Osteocyte (in vitro differentiated cells): ENCODE results near the gene PQBP1. TPM values are rescaled to one million over a fixed set of nuclear protein-coding genes. Genes with fewer than 3 reads are reported as not detected.
A peak's percentile ranks its signal among the peaks of the same experiment; 100 is the strongest.

Source experiments
- DNase-seq: peaks from one replicate; pipeline ENCODE4 v3.0.0; 2021; ENCODE audit warnings: mixed read lengths; ENCODE audit not compliant: unreplicated experiment; ENCODE audit errors: extremely low spot score
- H3K27ac Mint-ChIP-seq: one replicate; pipeline ENCODE4 v1.8.0; 2021; ENCODE audit warnings: mild to moderate bottlenecking, mixed read lengths; ENCODE audit not compliant: unreplicated experiment
- H3K27me3 Mint-ChIP-seq: one replicate; pipeline ENCODE4 v1.8.0; 2021; ENCODE audit warnings: mixed read lengths; ENCODE audit not compliant: unreplicated experiment
- H3K36me3 Mint-ChIP-seq: one replicate; pipeline ENCODE4 v1.8.0; 2021; ENCODE audit warnings: mixed read lengths; ENCODE audit not compliant: unreplicated experiment
- H3K4me1 Mint-ChIP-seq: one replicate; pipeline ENCODE4 v1.8.0; 2021; ENCODE audit warnings: mixed read lengths; ENCODE audit not compliant: unreplicated experiment
- H3K4me3 Mint-ChIP-seq: one replicate; pipeline ENCODE4 v1.8.0; 2021; ENCODE audit warnings: mild to moderate bottlenecking, moderate library complexity, mixed read lengths; ENCODE audit not compliant: unreplicated experiment
- H3K9me3 Mint-ChIP-seq: one replicate; pipeline ENCODE4 v1.8.0; 2021; ENCODE audit warnings: mixed read lengths; ENCODE audit not compliant: unreplicated experiment
- CTCF ChIP-seq: fragments of 200-600 bp; sonication (generic); IDR thresholded peaks from 2 replicates; pipeline ENCODE4 v1.5.0; 2021; ENCODE audit warnings: antibody characterized with exemption, mild to moderate bottlenecking, moderate library complexity
- total RNA-seq: library from RNA; stranded (reverse); gene quantifications from 2 replicates; pipeline ENCODE4 v1.2.1, GENCODE V29; 2021

Gene PQBP1
- total RNA-seq, 1 donor from 2014 or later: 78.3 TPM

- peaks cover 5% of the 10 kb centered on the region for H3K4me1 Mint-ChIP-seq
- H3K27me3 Mint-ChIP-seq: no peaks in the 10 kb centered on the region
- no peak for TF ChIP-seq CTCF
- peaks cover 15% of the 10 kb centered on the region for H3K36me3 Mint-ChIP-seq
- H3K4me3 Mint-ChIP-seq: no peak overlapping the region
- peak overlapping the region; percentile 10 for H3K27ac Mint-ChIP-seq
- no peak for DNase-seq
- H3K9me3 Mint-ChIP-seq: peaks cover 4% of the 10 kb centered on the region
Measured at GRCh38 chrX:48902776-48903175, 5.0 kb downstream of the PQBP1 start.

- H3K27me3 Mint-ChIP-seq: no peaks in the 10 kb centered on the region
- H3K4me1 Mint-ChIP-seq: peaks cover 2% of the 10 kb centered on the region
- peaks cover 15% of the 10 kb centered on the region for H3K36me3 Mint-ChIP-seq
- H3K27ac Mint-ChIP-seq: peak overlapping the region; percentile 10
- H3K4me3 Mint-ChIP-seq: no peak overlapping the region
- TF ChIP-seq CTCF: no peak
- DNase-seq: no peak
- H3K9me3 Mint-ChIP-seq: peaks cover 4% of the 10 kb centered on the region
Measured at GRCh38 chrX:48903290-48903689, 5.6 kb downstream of the PQBP1 start.

DNA sequence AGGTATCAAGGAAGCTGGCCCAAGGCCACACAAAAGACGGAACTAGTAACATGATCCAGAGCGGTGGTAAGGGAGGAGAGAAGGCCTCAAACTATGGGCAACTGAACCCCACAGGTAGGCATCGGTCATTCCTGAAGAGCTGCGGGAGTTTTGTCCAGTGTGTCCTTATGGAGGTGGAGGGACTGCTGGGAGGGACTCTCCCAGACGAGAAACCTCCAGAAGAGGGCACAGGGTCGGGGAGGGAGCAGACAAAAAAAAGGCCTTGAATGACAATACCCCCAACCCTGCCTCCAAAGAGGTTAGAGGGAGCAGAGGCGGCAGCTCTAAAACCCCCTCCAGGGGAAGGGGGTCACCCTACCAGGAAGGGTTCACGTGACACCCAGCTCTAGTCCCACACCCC lies 6.5 kb downstream of the PQBP1 start:
- H3K9me3 Mint-ChIP-seq: peaks cover 4% of the 10 kb centered on the region
- TF ChIP-seq CTCF: no peak
- DNase-seq: no peak
- no peak overlapping the region for H3K27ac Mint-ChIP-seq
- H3K4me3 Mint-ChIP-seq: no peak overlapping the region
- no peaks in the 10 kb centered on the region for H3K4me1 Mint-ChIP-seq
- no peaks in the 10 kb centered on the region for H3K27me3 Mint-ChIP-seq
- H3K36me3 Mint-ChIP-seq: peaks cover 15% of the 10 kb centered on the region

GRCh38 chrX:48904626-48905025 lies 6.9 kb downstream of the PQBP1 start:
- no peak for DNase-seq
- TF ChIP-seq CTCF: no peak
- no peaks in the 10 kb centered on the region for H3K27me3 Mint-ChIP-seq

DNA sequence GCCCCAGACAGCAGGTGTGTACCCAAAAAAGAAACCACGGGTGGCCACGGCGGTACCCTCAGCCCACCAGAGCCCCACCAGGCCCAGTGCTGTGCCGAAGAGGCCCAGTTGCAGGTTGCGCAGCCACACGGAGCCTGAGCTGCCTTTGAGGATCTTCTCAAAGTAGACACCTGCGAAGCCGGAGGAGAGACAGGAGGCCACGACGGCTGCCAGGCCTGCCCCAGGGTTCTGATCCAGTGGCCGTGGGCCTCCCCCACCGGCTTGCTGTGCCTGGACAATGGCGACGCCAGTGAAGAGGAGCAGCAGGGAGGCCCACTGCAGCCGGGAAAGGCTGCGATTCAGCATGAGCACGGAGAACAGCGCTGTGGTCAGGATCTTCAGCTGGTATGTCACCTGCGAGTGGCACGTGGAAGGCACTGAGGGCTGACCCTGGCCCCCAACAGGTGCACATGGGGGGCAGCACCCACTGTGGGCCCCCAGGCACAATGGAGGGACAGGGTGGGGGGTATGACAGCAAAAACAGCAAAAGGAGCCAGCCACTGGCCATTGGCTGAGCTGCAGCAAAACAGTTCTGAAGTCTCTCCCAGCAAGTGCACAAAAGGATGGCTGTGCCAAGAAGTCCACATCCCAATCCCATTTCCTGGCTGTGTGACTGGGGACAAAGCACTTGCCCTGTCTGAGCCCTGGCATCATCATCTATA lies 7.5 kb downstream of the PQBP1 start:
- Mint-ChIP-seq H3K36me3 (peaks cover 15% of the 10 kb centered on the region), H3K9me3 (peaks cover 4% of the 10 kb centered on the region), H3K4me1 (peaks cover 2% of the 10 kb centered on the region), H3K27me3 (no peaks in the 10 kb centered on the region), H3K4me3 (no peak overlapping the region), H3K27ac (no peak overlapping the region)
- no peak for DNase-seq
- TF ChIP-seq CTCF: no peak

More at GRCh38 chrX:48904626-48905025, 6.9 kb downstream of the PQBP1 start:
- H3K4me1 Mint-ChIP-seq: no peaks in the 10 kb centered on the region
- H3K27ac Mint-ChIP-seq: no peak overlapping the region
- H3K9me3 Mint-ChIP-seq: peaks cover 4% of the 10 kb centered on the region
- no peak overlapping the region for H3K4me3 Mint-ChIP-seq
- H3K36me3 Mint-ChIP-seq: peaks cover 15% of the 10 kb centered on the region
